GM19240 (cell line): ENCODE measurements around the gene PRKG1.
"Not testable (repeated sequence)": the region's sequence is repeated elsewhere in the genome, so short reads cannot be mapped to it uniquely, and the experiment has no call there.

Experiments
- DNase-seq: peaks from one replicate; pipeline ENCODE4 v3.0.0; 2011; ENCODE audit warnings: low spot score; ENCODE audit not compliant: insufficient read length

The PRKG1 gene

GRCh38 chr10:51745397-51745796 lies 671.1 kb downstream of the PRKG1 start:
- no peak for DNase-seq

GRCh38 chr10:51747216-51747615 lies 672.9 kb downstream of the PRKG1 start:
- no peak for DNase-seq

- no peak for DNase-seq
These were observed 674.7 kb downstream of the PRKG1 start for GRCh38 chr10:51748959-51749358.

- no peak for DNase-seq
These were observed 684.1 kb downstream of the PRKG1 start for GRCh38 chr10:51758366-51758765.

- DNase-seq = not testable (repeated sequence)
These were observed 684.6 kb downstream of the PRKG1 start for GRCh38 chr10:51758838-51759237.

- DNase-seq = no peak
These were observed 685.7 kb downstream of the PRKG1 start for GRCh38 chr10:51759896-51760534.

GRCh38 chr10:51760864-51761640 lies 686.8 kb downstream of the PRKG1 start:
- no peak for DNase-seq

- no peak for DNase-seq
These were observed 689.5 kb downstream of the PRKG1 start for GRCh38 chr10:51763746-51764145.

- DNase-seq = no peak
These were observed 691.1 kb downstream of the PRKG1 start for GRCh38 chr10:51765284-51765971.

GRCh38 chr10:51766423-51767102 lies 692.3 kb downstream of the PRKG1 start:
- DNase-seq = no peak

GRCh38 chr10:51767103-51767763 lies 692.9 kb downstream of the PRKG1 start:
- DNase-seq = no peak

GRCh38 chr10:51768886-51769465 lies 694.7 kb downstream of the PRKG1 start:
- no peak for DNase-seq

GRCh38 chr10:51770709-51771108 lies 696.4 kb downstream of the PRKG1 start:
- no peak for DNase-seq

- no peak for DNase-seq
These were observed 698.1 kb downstream of the PRKG1 start for GRCh38 chr10:51772387-51772786.

- DNase-seq = no peak
These were observed 699.4 kb downstream of the PRKG1 start for GRCh38 chr10:51773681-51774080.

- no peak for DNase-seq
These were observed 709.7 kb downstream of the PRKG1 start for GRCh38 chr10:51783941-51784340.

GRCh38 chr10:51786016-51786683 lies 711.9 kb downstream of the PRKG1 start:
- no peak for DNase-seq

GRCh38 chr10:51786684-51787035 lies 712.4 kb downstream of the PRKG1 start:
- DNase-seq = no peak

- DNase-seq = no peak
These were observed 714.0 kb downstream of the PRKG1 start for GRCh38 chr10:51788273-51788672.

- DNase-seq = no peak
These were observed 714.8 kb downstream of the PRKG1 start for GRCh38 chr10:51789118-51789517.
